HG03457 (cell line): ENCODE results near the gene SLC36A1.

Experiments used
- ATAC-seq: cut with Tn5 transposase; IDR thresholded peaks from one replicate; pipeline ENCODE4 v1.9.1; 2021; ENCODE audit warnings: moderate number of reproducible peaks; ENCODE audit not compliant: unreplicated experiment

Gene SLC36A1

GRCh38 chr5:151531581-151531980, 84.2 kb downstream of the SLC36A1 start:
- no peak for ATAC-seq

- ATAC-seq: no peak
Measured at GRCh38 chr5:151532416-151532815, 85.0 kb downstream of the SLC36A1 start.

- no peak for ATAC-seq
Measured at GRCh38 chr5:151534350-151534749, 86.9 kb downstream of the SLC36A1 start.

- no peak for ATAC-seq
Measured at GRCh38 chr5:151537044-151537443, 89.6 kb downstream of the SLC36A1 start.

GRCh38 chr5:151541571-151541970, 94.2 kb downstream of the SLC36A1 start:
- ATAC-seq: no peak
